HG03280 (cell line): Measurements from ENCODE around the gene GLOD4.
A peak's percentile ranks its signal among the peaks of the same experiment; 100 is the strongest.
"Not testable (repeated sequence)": the region's sequence is repeated elsewhere in the genome, so short reads cannot be mapped to it uniquely, and the experiment has no call there.

Experiments
- ATAC-seq: cut with Tn5 transposase; IDR thresholded peaks from one replicate; pipeline ENCODE4 v1.9.1; 2021; ENCODE audit warnings: mild to moderate bottlenecking, moderate library complexity; ENCODE audit not compliant: unreplicated experiment

The GLOD4 gene

GRCh38 chr17:781805-782731, at the start of gene GLOD4, which contains the start of gene MRM3:
TSS of gene GLOD4 (minus strand) at chr17:782280. CDS start at chr17:782255, 25 bp downstream.
TSS of gene MRM3 (plus strand) at chr17:782353. CDS start at chr17:782379, 26 bp downstream.
- peak; percentile 89 for ATAC-seq

GRCh38 chr17:830950-831349, 48.9 kb upstream of the GLOD4 start:
- no peak for ATAC-seq

- no peak for ATAC-seq
Observed at GRCh38 chr17:830381-830780, 48.3 kb upstream of the GLOD4 start.

GRCh38 chr17:829614-830013, 47.5 kb upstream of the GLOD4 start:
- not testable (repeated sequence) for ATAC-seq

- no peak for ATAC-seq
Observed at GRCh38 chr17:828761-829160, 46.7 kb upstream of the GLOD4 start.

- no peak for ATAC-seq
Observed at GRCh38 chr17:826778-827177, 44.7 kb upstream of the GLOD4 start.

- no peak for ATAC-seq
Observed at GRCh38 chr17:825216-825615, 43.1 kb upstream of the GLOD4 start.

GRCh38 chr17:824378-824777, 42.3 kb upstream of the GLOD4 start:
- ATAC-seq, result no peak

GRCh38 chr17:823501-823902, 41.4 kb upstream of the GLOD4 start:
- no peak for ATAC-seq

- ATAC-seq, result no peak
Observed at GRCh38 chr17:819251-819650, 37.2 kb upstream of the GLOD4 start.

- ATAC-seq, result no peak
Observed at GRCh38 chr17:814371-814770, 32.3 kb upstream of the GLOD4 start.

- ATAC-seq, result no peak
Observed at GRCh38 chr17:812638-813204, 30.6 kb upstream of the GLOD4 start.

- no peak for ATAC-seq
Observed at GRCh38 chr17:811051-811784, 29.1 kb upstream of the GLOD4 start.

- no peak for ATAC-seq
Observed at GRCh38 chr17:807523-808294, 25.6 kb upstream of the GLOD4 start.

- ATAC-seq, result no peak
Observed at GRCh38 chr17:806781-807522, 24.9 kb upstream of the GLOD4 start.

- ATAC-seq, result no peak
Observed at GRCh38 chr17:806346-806745, 24.3 kb upstream of the GLOD4 start.

- ATAC-seq, result not testable (repeated sequence)
Observed at GRCh38 chr17:805886-806285, 23.8 kb upstream of the GLOD4 start.

GRCh38 chr17:804541-805435, 22.7 kb upstream of the GLOD4 start:
- ATAC-seq, result no peak
